Neuronal stem cell (in vitro differentiated cells): ENCODE measurements around the gene RNF187.
A peak's percentile ranks its signal among the peaks of the same experiment; 100 is the strongest.
"Not testable (repeated sequence)": the region's sequence is repeated elsewhere in the genome, so short reads cannot be mapped to it uniquely, and the experiment has no call there.

Source experiments
- DNase-seq: peaks from one replicate; pipeline ENCODE4 v3.0.0-alpha.2; 2013; ENCODE audit warnings: low spot score
- H2AFZ ChIP-seq: one replicate; pipeline ENCODE4 v1.6.1; 2013; ENCODE audit warnings: mild to moderate bottlenecking, low read length, inconsistent platforms
- H2AK5ac ChIP-seq: 2 replicates; pipeline ENCODE4 v1.6.1; 2013; ENCODE audit warnings: low read depth, mild to moderate bottlenecking, inconsistent platforms, low read length, moderate library complexity, mixed read lengths
- H2BK120ac ChIP-seq: 2 replicates; pipeline ENCODE4 v1.6.1; 2013; ENCODE audit warnings: low read depth, mild to moderate bottlenecking, inconsistent platforms, low read length, moderate library complexity, mixed read lengths
- H2BK12ac ChIP-seq: one replicate; pipeline ENCODE4 v1.6.1; 2013; ENCODE audit warnings: low read length, inconsistent platforms
- H2BK15ac ChIP-seq: 2 replicates; pipeline ENCODE4 v1.6.1; 2013; ENCODE audit warnings: mild to moderate bottlenecking, low read length, inconsistent platforms, mixed read lengths
- H2BK5ac ChIP-seq: one replicate; pipeline ENCODE4 v1.6.1; 2013; ENCODE audit warnings: inconsistent platforms, mild to moderate bottlenecking, low read length, moderate library complexity
- H3K14ac ChIP-seq: one replicate; pipeline ENCODE4 v1.6.1; 2013; ENCODE audit warnings: low read length, inconsistent platforms
- H3K18ac ChIP-seq: 2 replicates; pipeline ENCODE4 v1.6.1; 2013; ENCODE audit warnings: low read length, inconsistent platforms
- H3K23ac ChIP-seq: 2 replicates; pipeline ENCODE4 v1.6.1; 2013; ENCODE audit warnings: low read depth, mild to moderate bottlenecking, mixed read lengths, low read length, inconsistent platforms; ENCODE audit not compliant: poor library complexity
- H3K27ac ChIP-seq: replicated peaks from 3 replicates; pipeline ENCODE4 v1.5.1; 2013; ENCODE audit warnings: low read length, inconsistent platforms
- H3K27me3 ChIP-seq, 3 experiments: 2 replicates each; pipeline ENCODE4 v1.6.1; 2013; ENCODE audit warnings: low read length in 3 of 3, mild to moderate bottlenecking in 2 of 3, inconsistent platforms in 1 of 3, low read depth in 1 of 3, mixed read lengths in 1 of 3, moderate library complexity in 1 of 3; ENCODE audit not compliant: control insufficient read depth in 3 of 3, insufficient read depth in 3 of 3
- H3K36me3 ChIP-seq, 2 donors: replicated peaks in 1 of 2; 2 replicates each; pipeline ENCODE4 v1.6.1; 2013; ENCODE audit warnings: low read length in 2 of 2; ENCODE audit not compliant: control insufficient read depth in 2 of 2, insufficient read depth in 2 of 2
- H3K4ac ChIP-seq: 2 replicates; pipeline ENCODE4 v1.6.1; 2013; ENCODE audit warnings: inconsistent platforms, mild to moderate bottlenecking, low read length, moderate library complexity
- H3K4me1 ChIP-seq, 2 donors: 1 replicate in 1 of 2; 2 replicates in 1 of 2; pipeline ENCODE4 v1.6.1; 2013; ENCODE audit warnings: low read length in 2 of 2, low read depth in 1 of 2; ENCODE audit not compliant: control insufficient read depth in 2 of 2, insufficient read depth in 1 of 2
- H3K4me2 ChIP-seq: one replicate; pipeline ENCODE4 v1.6.1; 2013; ENCODE audit warnings: mild to moderate bottlenecking, low read length, inconsistent platforms; ENCODE audit not compliant: insufficient read depth, poor library complexity, severe bottlenecking
- H3K4me3 ChIP-seq, 2 donors: 2 replicates each; pipeline ENCODE4 v1.5.1; 2013; ENCODE audit warnings: low read length in 2 of 2, mild to moderate bottlenecking in 2 of 2, inconsistent platforms in 1 of 2, moderate library complexity in 1 of 2
- H3K79me1 ChIP-seq: one replicate; pipeline ENCODE4 v1.6.1; 2013; ENCODE audit warnings: low read depth, mild to moderate bottlenecking, inconsistent platforms, low read length, moderate library complexity
- H3K9ac ChIP-seq: one replicate; pipeline ENCODE4 v1.6.1; 2013; ENCODE audit warnings: mild to moderate bottlenecking, low read depth, low read length, inconsistent platforms; ENCODE audit not compliant: poor library complexity
- H3K9me3 ChIP-seq, 2 donors: replicated peaks in 1 of 2; 2 replicates each; pipeline versions ENCODE3 to v1.6.1; 2013; ENCODE audit warnings: low read length in 2 of 2, mild to moderate bottlenecking in 2 of 2, inconsistent platforms in 1 of 2, low read depth in 1 of 2, mixed read lengths in 1 of 2, moderate library complexity in 1 of 2; ENCODE audit not compliant: control insufficient read depth in 2 of 2, insufficient read depth in 1 of 2
- H4K8ac ChIP-seq: one replicate; pipeline ENCODE4 v1.6.1; 2013; ENCODE audit warnings: low read depth, mild to moderate bottlenecking, inconsistent platforms, low read length, moderate library complexity
- H4K91ac ChIP-seq: one replicate; pipeline ENCODE4 v1.6.1; 2013; ENCODE audit warnings: low read length, low read depth, mild to moderate bottlenecking, inconsistent platforms; ENCODE audit not compliant: poor library complexity
- WGBS, 2 donors: extraction: QIAGEN DNeasy Blood & Tissue Kit; methylation state at CpG; one replicate each; pipeline ENCODE4 v1.1.7; 2013; ENCODE audit warnings: missing lambda C conversion rate in 2 of 2, mixed read lengths in 1 of 2; ENCODE audit not compliant: insufficient read length in 2 of 2, insufficient replicate concordance in 1 of 2; ENCODE audit errors: extremely low coverage in 2 of 2; 5-methylcytosine and 5-hydroxymethylcytosine counted together

RNF187 gene

GRCh38 chr1:228500901-228501871, 14.0 kb downstream of the RNF187 start:
- Histone ChIP-seq H3K4me2 (no peak overlapping the region), H3K27me3 (peaks cover 0 to 10% (median 0%) of the 10 kb centered on the region in 3 experiments), H3K9ac (peak overlapping the region; percentile 53), H2AK5ac (peak overlapping the region; percentile 60), H2BK120ac (no peak overlapping the region), H4K8ac (no peak overlapping the region), H3K27ac (no peak overlapping the region), H2BK12ac (no peak overlapping the region), H3K4ac (no peak overlapping the region), H3K4me3 (no peak overlapping the region), H3K36me3 (peaks cover 0 to 5% of the 10 kb centered on the region in 2 donors), H2AFZ (peak overlapping the region; percentile 83), H3K9me3 (peaks cover 2 to 5% of the 10 kb centered on the region in 2 donors), H2BK5ac (peak overlapping the region; percentile 31), H3K18ac (no peak overlapping the region), H3K23ac (no peak overlapping the region), H4K91ac (no peak overlapping the region), H3K79me1 (no peaks in the 10 kb centered on the region), H3K14ac (peak overlapping the region; percentile 11), H3K4me1 (peaks cover 0 to 6% of the 10 kb centered on the region in 2 donors), H2BK15ac (no peak overlapping the region)
- DNase-seq = peak; percentile 76
- no CpG with 5 or more reads among the region's 23 CpGs for WGBS, 2 donors

- Histone ChIP-seq H2AK5ac (no peak overlapping the region), H3K18ac (no peak overlapping the region), H3K4ac (no peak overlapping the region), H3K36me3 (no peaks in the 10 kb centered on the region), H4K91ac (no peak overlapping the region), H3K27ac (no peak overlapping the region), H2BK120ac (no peak overlapping the region), H2AFZ (no peak overlapping the region), H4K8ac (no peak overlapping the region), H3K4me2 (no peak overlapping the region), H3K23ac (no peak overlapping the region), H3K4me3 (no peak overlapping the region), H2BK12ac (no peak overlapping the region), H3K4me1 (peaks cover 0 to 6% of the 10 kb centered on the region in 2 donors), H3K27me3 (peaks cover 0 to 10% (median 0%) of the 10 kb centered on the region in 3 experiments), H2BK5ac (no peak overlapping the region), H2BK15ac (no peak overlapping the region), H3K14ac (peak overlapping the region; percentile 33), H3K9ac (no peak overlapping the region), H3K79me1 (no peaks in the 10 kb centered on the region), H3K9me3 (peaks cover 2 to 5% of the 10 kb centered on the region in 2 donors)
- WGBS, 2 donors = no CpG with 5 or more reads among the region's 5 CpGs
- no peak for DNase-seq
Measured at GRCh38 chr1:228502522-228502921, 15.3 kb downstream of the RNF187 start.

GRCh38 chr1:228505944-228506343, 18.8 kb downstream of the RNF187 start:
- H3K18ac ChIP-seq, H4K91ac ChIP-seq, H3K23ac ChIP-seq, H3K9ac ChIP-seq, H3K4ac ChIP-seq, H2BK15ac ChIP-seq, H2AK5ac ChIP-seq, H2BK120ac ChIP-seq, H3K4me2 ChIP-seq, H3K27ac ChIP-seq, H3K79me1 ChIP-seq, H2BK12ac ChIP-seq, DNase-seq, H3K4me1 ChIP-seq, H4K8ac ChIP-seq, H3K4me3 ChIP-seq, H2BK5ac ChIP-seq, H2AFZ ChIP-seq, H3K14ac ChIP-seq, H3K36me3 ChIP-seq: not testable (repeated sequence)
- WGBS, 2 donors = no CpG with 5 or more reads among the region's 11 CpGs
- Histone ChIP-seq H3K27me3 (peaks cover 0 to 19% (median 15%) of the 10 kb centered on the region in 3 experiments), H3K9me3 (peaks cover 6 to 16% of the 10 kb centered on the region in 2 donors)

GRCh38 chr1:228507961-228508652, 20.9 kb downstream of the RNF187 start:
- no peak overlapping the region for H3K4me2 ChIP-seq
- no CpG with 5 or more reads among the region's 9 CpGs for WGBS, 2 donors
- no peak overlapping the region for H2BK12ac ChIP-seq
- H3K9me3 ChIP-seq = peaks cover 4 to 14% of the 10 kb centered on the region in 2 donors
- no peak overlapping the region for H4K91ac ChIP-seq
- no peak overlapping the region for H2BK15ac ChIP-seq
- H4K8ac ChIP-seq = no peak overlapping the region
- H2AFZ ChIP-seq = no peak overlapping the region
- no peak for DNase-seq
- H2AK5ac ChIP-seq = no peak overlapping the region
- H3K23ac ChIP-seq = no peak overlapping the region
- H3K27ac ChIP-seq = no peak overlapping the region
- peaks cover 2% of the 10 kb centered on the region for H3K79me1 ChIP-seq
- H3K4me3 ChIP-seq = no peak overlapping the region
- H3K4me1 ChIP-seq = no peaks in the 10 kb centered on the region
- no peak overlapping the region for H2BK5ac ChIP-seq
- H3K36me3 ChIP-seq = no peaks in the 10 kb centered on the region
- H3K14ac ChIP-seq = no peak overlapping the region
- no peak overlapping the region for H3K9ac ChIP-seq
- no peak overlapping the region for H3K4ac ChIP-seq
- H3K27me3 ChIP-seq = peaks cover 0 to 37% (median 13%) of the 10 kb centered on the region in 3 experiments
- H3K18ac ChIP-seq = no peak overlapping the region
- no peak overlapping the region for H2BK120ac ChIP-seq
